Measurements from ENCODE around the gene ITIH3. TPM values are rescaled to one million over a fixed set of nuclear protein-coding genes. Genes with fewer than 3 reads are reported as not detected.

ITIH3 gene
- under 1 TPM in 2 of 4 donors, not detected in 2; 0.25 to 0.77 TPM for total RNA-seq
- under 1 TPM; 0.18 to 0.39 (median 0.29) TPM for polyA plus RNA-seq
- long read RNA-seq, donor 1, result 0 reads
- long read RNA-seq, donor 2, result 0 reads

GRCh38 chr3:52794612-52795099 lies at the start of gene ITIH3:
ITIH3 (plus strand) TSS chr3:52794796; CDS start chr3:52794804, 8 bp downstream.
- Histone ChIP-seq H3K27me3 (ENCODE audit: insufficient read depth in 3 of 3, low read length in 2 of 3) (no peaks in the 10 kb centered on the region), H3K4me3 (no peak within 1 kb of the TSS), H3K9me3 (no peaks in the 10 kb centered on the region), H3K4me1 (no peaks in the 10 kb centered on the region), H3K36me3 (ENCODE audit: insufficient read depth in 1 of 2, low read depth in 1 of 2) (no peaks in the 10 kb centered on the region), H3K27ac (no peak within 1 kb of the TSS)
- DNase-seq (no peak), ATAC-seq (no peak)
- 55 to 62% (median 56%) methylated on average over 10 of the region's 10 CpGs for WGBS, 3 donors
- TF ChIP-seq, protein P1, sequence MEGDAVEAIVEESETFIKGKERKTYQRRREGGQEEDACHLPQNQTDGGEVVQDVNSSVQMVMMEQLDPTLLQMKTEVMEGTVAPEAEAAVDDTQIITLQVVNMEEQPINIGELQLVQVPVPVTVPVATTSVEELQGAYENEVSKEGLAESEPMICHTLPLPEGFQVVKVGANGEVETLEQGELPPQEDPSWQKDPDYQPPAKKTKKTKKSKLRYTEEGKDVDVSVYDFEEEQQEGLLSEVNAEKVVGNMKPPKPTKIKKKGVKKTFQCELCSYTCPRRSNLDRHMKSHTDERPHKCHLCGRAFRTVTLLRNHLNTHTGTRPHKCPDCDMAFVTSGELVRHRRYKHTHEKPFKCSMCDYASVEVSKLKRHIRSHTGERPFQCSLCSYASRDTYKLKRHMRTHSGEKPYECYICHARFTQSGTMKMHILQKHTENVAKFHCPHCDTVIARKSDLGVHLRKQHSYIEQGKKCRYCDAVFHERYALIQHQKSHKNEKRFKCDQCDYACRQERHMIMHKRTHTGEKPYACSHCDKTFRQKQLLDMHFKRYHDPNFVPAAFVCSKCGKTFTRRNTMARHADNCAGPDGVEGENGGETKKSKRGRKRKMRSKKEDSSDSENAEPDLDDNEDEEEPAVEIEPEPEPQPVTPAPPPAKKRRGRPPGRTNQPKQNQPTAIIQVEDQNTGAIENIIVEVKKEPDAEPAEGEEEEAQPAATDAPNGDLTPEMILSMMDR (IDR thresholded peaks at IDR 0.05), result no peak
- intact Hi-C loops (cut with DNase I), result no loop called here

DNA sequence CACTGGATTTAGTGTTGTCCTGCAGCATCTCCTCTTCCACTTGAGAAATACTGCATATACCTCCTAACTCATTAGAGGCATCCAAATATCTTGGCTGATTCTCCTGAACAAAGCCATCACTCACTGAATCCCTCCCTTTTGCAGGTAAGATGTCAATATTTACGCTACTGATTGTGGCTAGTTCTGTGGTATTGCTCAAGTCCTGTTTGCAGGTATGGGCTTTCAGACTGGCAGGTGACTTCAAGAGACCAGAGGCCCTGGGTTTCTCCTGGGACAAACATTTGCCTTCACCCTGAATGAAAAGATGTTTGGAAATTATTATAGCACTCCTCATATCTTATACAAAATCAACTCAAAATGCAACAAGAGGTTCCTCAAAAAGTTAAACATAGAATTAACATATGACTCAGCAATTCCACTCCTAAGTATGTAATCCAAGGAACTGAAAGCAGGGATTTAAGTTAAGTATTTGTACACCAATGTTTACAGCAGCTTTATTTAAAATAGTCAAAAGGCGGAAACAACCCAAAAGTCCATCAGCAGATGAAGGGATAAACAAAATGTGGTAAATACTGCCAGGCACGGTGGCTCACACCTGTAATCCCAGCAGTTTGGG lies 42.4 kb upstream of the ITIH3 start:
- no peaks in the 10 kb centered on the region for H3K27me3 ChIP-seq (ENCODE audit: insufficient read depth in 3 of 3, low read length in 2 of 3)
- TF ChIP-seq, protein P1 (IDR thresholded peaks at IDR 0.05), result no peak
- no peaks in the 10 kb centered on the region for H3K4me1 ChIP-seq
- ATAC-seq (no peak), DNase-seq (no peak)
- no peak overlapping the region for H3K4me3 ChIP-seq
- WGBS, 3 donors, result 96 to 100% (median 99%) methylated on average over 3 of the region's 3 CpGs
- H3K9me3 ChIP-seq, result no peaks in the 10 kb centered on the region
- H3K36me3 ChIP-seq (ENCODE audit: insufficient read depth in 1 of 2, low read depth in 1 of 2), result peaks cover 4 to 86% of the 10 kb centered on the region in 2 donors
- intact Hi-C loops (cut with DNase I), result no loop called here
- no peak overlapping the region for H3K27ac ChIP-seq

GRCh38 chr3:52754373-52754772 lies 40.2 kb upstream of the ITIH3 start:
- 91 to 94% (median 94%) methylated on average over 4 of the region's 4 CpGs for whole genome bisulfite sequencing, 3 donors
- TF ChIP-seq, protein P1 (IDR thresholded peaks at IDR 0.05), result no peak
- Histone ChIP-seq H3K36me3 (ENCODE audit: insufficient read depth in 1 of 2, low read depth in 1 of 2) (peaks cover 4 to 85% of the 10 kb centered on the region in 2 donors), H3K9me3 (no peaks in the 10 kb centered on the region), H3K27ac (no peak overlapping the region), H3K4me1 (no peaks in the 10 kb centered on the region), H3K4me3 (no peak overlapping the region), H3K27me3 (ENCODE audit: insufficient read depth in 3 of 3, low read length in 2 of 3) (no peaks in the 10 kb centered on the region)
- ATAC-seq (no peak), DNase-seq (no peak)
- intact Hi-C loops (cut with DNase I), result no loop called here

GRCh38 chr3:52756141-52756540 lies 38.5 kb upstream of the ITIH3 start:
- no peaks in the 10 kb centered on the region for H3K4me1 ChIP-seq
- intact Hi-C loops (cut with DNase I), result no loop called here
- H3K27me3 ChIP-seq (ENCODE audit: insufficient read depth in 3 of 3, low read length in 2 of 3), result no peaks in the 10 kb centered on the region
- ATAC-seq (no peak), DNase-seq (no peak)
- H3K36me3 ChIP-seq (ENCODE audit: insufficient read depth in 1 of 2, low read depth in 1 of 2), result peaks cover 4 to 85% of the 10 kb centered on the region in 2 donors
- 95 to 97% (median 96%) methylated on average over 1 of the region's 1 CpG for WGBS, 3 donors
- no peaks in the 10 kb centered on the region for H3K9me3 ChIP-seq
- TF ChIP-seq, protein P1 (IDR thresholded peaks at IDR 0.05), result no peak
- no peak overlapping the region for H3K4me3 ChIP-seq
- no peak overlapping the region for H3K27ac ChIP-seq

Measured in psoas muscle (tissue), 8 donors.